Measurements from ENCODE around the gene ZNF774. TPM values are rescaled to one million over a fixed set of nuclear protein-coding genes. Genes with fewer than 3 reads are reported as not detected.

Gene ZNF774
- polyA plus RNA-seq, 1 experiment, result 2.3 TPM

DNA sequence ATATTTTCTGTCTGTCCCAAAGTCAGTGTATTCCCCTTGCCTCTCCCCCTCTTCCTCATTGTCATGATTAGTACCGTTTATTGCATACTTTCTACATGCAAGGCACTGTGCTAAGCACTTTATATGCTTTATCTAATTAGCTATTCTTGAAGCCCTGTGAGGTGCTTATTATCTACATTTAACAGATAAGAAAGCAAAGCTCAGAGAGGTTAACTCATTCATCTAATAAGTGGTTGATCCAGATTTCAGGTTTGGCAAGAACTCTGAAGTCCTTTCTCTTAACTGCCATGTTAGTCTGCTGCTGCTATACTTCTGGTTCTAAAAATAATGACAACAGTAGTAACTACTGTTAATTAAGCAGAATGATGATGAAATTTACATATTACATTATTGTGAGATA, 49.4 kb downstream of the ZNF774 start:
- ChIA-PET POLR2A (interaction anchor here (0.7 kb wide), 1 partner anchor 12 kb away, joined by 3 read pairs; no protein-coding TSS in a partner anchor), CTCF (no interaction called here)
- DNase-seq (ENCODE audit: low read depth, low spot score), result no peak
- TF ChIP-seq, protein P1, sequence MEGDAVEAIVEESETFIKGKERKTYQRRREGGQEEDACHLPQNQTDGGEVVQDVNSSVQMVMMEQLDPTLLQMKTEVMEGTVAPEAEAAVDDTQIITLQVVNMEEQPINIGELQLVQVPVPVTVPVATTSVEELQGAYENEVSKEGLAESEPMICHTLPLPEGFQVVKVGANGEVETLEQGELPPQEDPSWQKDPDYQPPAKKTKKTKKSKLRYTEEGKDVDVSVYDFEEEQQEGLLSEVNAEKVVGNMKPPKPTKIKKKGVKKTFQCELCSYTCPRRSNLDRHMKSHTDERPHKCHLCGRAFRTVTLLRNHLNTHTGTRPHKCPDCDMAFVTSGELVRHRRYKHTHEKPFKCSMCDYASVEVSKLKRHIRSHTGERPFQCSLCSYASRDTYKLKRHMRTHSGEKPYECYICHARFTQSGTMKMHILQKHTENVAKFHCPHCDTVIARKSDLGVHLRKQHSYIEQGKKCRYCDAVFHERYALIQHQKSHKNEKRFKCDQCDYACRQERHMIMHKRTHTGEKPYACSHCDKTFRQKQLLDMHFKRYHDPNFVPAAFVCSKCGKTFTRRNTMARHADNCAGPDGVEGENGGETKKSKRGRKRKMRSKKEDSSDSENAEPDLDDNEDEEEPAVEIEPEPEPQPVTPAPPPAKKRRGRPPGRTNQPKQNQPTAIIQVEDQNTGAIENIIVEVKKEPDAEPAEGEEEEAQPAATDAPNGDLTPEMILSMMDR (IDR thresholded peaks at IDR 0.05; ENCODE audit: low read depth, low read length), result no peak
- Histone ChIP-seq H3K9me3 (ENCODE audit: control insufficient read depth, insufficient read depth, low read length) (no peaks in the 10 kb centered on the region), H3K4me3 (ENCODE audit: low read depth, low read length) (no peak overlapping the region), H3K27me3 (ENCODE audit: control insufficient read depth, insufficient read depth, low read length) (no peaks in the 10 kb centered on the region), H3K27ac (ENCODE audit: low read depth, low read length) (no peak overlapping the region)

DNA sequence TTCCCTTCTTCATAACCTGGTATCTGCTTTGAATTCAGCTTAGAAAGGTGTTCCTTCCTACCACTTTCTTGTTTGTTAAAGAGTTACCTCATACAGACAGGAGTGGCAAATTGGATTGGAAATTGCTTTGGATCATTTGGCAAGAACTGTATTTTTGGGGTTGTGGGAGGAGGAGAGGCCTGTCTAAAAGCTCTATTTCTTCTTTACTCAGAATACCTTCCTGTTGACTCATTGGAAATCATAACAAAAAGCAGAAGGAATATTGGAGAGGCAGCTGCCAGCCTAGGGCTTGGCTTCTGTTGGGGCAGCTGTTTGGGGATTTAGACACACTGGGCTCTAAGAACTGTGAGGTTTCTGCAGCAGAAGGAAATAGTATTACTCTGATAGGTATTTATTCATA, 50.1 kb downstream of the ZNF774 start:
- ChIA-PET CTCF (interaction anchor here (1.4 kb wide), 1 partner anchor 83 kb away, joined by 4 read pairs; no protein-coding TSS in a partner anchor), POLR2A (interaction anchor here (0.7 to 1.6 kb wide), 5 partner anchors 11 to 18 kb away, joined by 3 to 6 read pairs (median 3); partner anchors contain the start of gene IQGAP1)
- Histone ChIP-seq H3K4me3 (ENCODE audit: low read depth, low read length) (no peak overlapping the region), H3K27me3 (ENCODE audit: control insufficient read depth, insufficient read depth, low read length) (no peaks in the 10 kb centered on the region), H3K9me3 (ENCODE audit: control insufficient read depth, insufficient read depth, low read length) (no peaks in the 10 kb centered on the region), H3K27ac (ENCODE audit: low read depth, low read length) (peak overlapping the region; percentile 53)
- TF ChIP-seq, protein P1 (IDR thresholded peaks at IDR 0.05; ENCODE audit: low read depth, low read length), result no peak
- DNase-seq (ENCODE audit: low read depth, low spot score), result peak; percentile 56

DNA sequence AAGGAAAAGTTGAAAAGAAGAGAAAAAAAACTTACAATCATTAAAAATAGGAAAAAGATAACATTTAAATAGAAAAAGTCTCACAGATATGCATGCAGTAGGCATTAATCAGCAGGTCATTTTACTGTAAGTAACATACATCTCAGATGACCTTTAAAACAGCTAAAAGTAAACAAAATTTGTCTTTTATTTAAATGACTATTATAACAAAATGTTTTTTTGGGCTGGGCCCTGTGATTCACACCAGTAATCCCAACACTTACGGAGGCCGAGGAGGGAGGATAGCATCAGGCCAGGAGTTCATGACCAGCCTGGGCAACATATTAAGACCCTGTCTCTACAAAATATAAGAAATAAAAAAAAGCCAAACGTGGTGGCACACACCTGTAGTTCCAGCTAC, 50.7 kb downstream of the ZNF774 start:
- ChIA-PET CTCF (interaction anchor here (1.4 kb wide), 1 partner anchor 83 kb away, joined by 4 read pairs; no protein-coding TSS in a partner anchor), POLR2A (interaction anchor here (0.7 to 1.6 kb wide), 4 partner anchors 10 to 17 kb away, joined by 3 to 6 read pairs (median 4); partner anchors contain the start of gene IQGAP1)
- no peak for DNase-seq (ENCODE audit: low read depth, low spot score)
- no peaks in the 10 kb centered on the region for H3K27me3 ChIP-seq (ENCODE audit: control insufficient read depth, insufficient read depth, low read length)
- H3K4me3 ChIP-seq (ENCODE audit: low read depth, low read length), result no peak overlapping the region
- TF ChIP-seq, protein P1 (IDR thresholded peaks at IDR 0.05; ENCODE audit: low read depth, low read length), result no peak
- no peaks in the 10 kb centered on the region for H3K9me3 ChIP-seq (ENCODE audit: control insufficient read depth, insufficient read depth, low read length)
- peak overlapping the region; percentile 22 for H3K27ac ChIP-seq (ENCODE audit: low read depth, low read length)

DNA sequence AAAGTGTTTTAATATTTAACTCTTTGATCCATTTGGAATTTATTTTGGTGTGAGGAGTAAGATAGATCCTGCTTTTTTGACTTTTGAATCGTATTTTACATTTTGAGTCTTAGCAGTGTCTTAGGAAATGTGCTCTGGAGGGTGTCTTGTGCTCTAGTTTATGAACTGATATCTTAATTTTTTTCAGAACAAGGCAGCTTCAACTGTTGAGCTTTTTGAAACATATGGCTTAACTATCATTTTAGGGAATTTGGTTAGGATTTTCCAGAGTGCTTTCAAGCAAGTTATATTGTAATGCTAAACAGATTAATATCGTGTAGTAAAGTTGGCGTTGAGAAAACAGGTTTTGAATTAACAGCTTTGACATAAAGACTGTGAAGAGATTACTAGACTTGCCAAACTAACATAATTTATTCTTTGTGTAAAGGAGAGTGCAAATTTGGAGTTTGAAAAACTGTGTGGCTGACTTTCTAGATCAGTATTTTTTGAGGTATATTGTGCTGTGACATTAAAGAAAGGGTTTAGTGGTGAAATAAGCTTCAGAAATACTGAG, 53.0 kb downstream of the ZNF774 start:
- no peak overlapping the region for H3K4me3 ChIP-seq (ENCODE audit: low read depth, low read length)
- no peak for DNase-seq (ENCODE audit: low read depth, low spot score)
- H3K27ac ChIP-seq (ENCODE audit: low read depth, low read length), result no peak overlapping the region
- ChIA-PET POLR2A (no interaction called here), CTCF (interaction anchor here (1.3 kb wide), 1 partner anchor 85 kb away, joined by 4 read pairs; no protein-coding TSS in a partner anchor)
- TF ChIP-seq, protein P1 (IDR thresholded peaks at IDR 0.05; ENCODE audit: low read depth, low read length), result no peak
- H3K9me3 ChIP-seq (ENCODE audit: control insufficient read depth, insufficient read depth, low read length), result peaks cover 2% of the 10 kb centered on the region; the same call in 1 of the 2 replicates
- H3K27me3 ChIP-seq (ENCODE audit: control insufficient read depth, insufficient read depth, low read length), result no peaks in the 10 kb centered on the region

DNA sequence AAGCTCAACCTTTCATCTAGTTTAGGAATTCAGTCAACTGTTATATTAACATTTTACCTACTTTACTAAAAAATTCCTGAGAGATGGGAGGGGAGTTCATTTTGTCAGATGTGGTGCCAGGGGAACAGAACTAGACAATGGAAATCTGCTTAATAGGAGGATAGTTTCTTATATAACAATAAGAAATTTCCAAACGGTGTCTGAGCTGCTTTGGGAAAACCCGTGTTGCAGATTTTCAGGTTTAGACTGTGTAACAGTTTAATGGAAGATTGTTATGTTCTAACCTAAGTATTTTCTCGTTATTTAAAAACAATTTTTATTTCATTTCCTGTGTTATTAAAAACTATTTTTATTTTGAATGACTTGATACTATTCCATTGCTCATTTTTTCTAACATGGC, 55.3 kb downstream of the ZNF774 start:
- Histone ChIP-seq H3K9me3 (ENCODE audit: control insufficient read depth, insufficient read depth, low read length) (peaks cover 2% of the 10 kb centered on the region; the same call in 1 of the 2 replicates), H3K4me3 (ENCODE audit: low read depth, low read length) (no peak overlapping the region), H3K27me3 (ENCODE audit: control insufficient read depth, insufficient read depth, low read length) (no peaks in the 10 kb centered on the region), H3K27ac (ENCODE audit: low read depth, low read length) (no peak overlapping the region)
- CTCF ChIA-PET, result interaction anchor here (1.0 to 1.6 kb wide), 2 partner anchors 75 to 114 kb away, joined by 3 to 4 read pairs; no protein-coding TSS in a partner anchor
- TF ChIP-seq, protein P1 (IDR thresholded peaks at IDR 0.05; ENCODE audit: low read depth, low read length), result no peak
- POLR2A ChIA-PET, result interaction anchor here (0.5 to 0.7 kb wide), 2 partner anchors 74 to 426 kb away, joined by 3 read pairs; no protein-coding TSS in a partner anchor
- no peak for DNase-seq (ENCODE audit: low read depth, low spot score)

Measured in AG04450 (cell line).